Peyer's patch (tissue), 4 donors: ENCODE results near the gene ASB6. TPM values are rescaled to one million over a fixed set of nuclear protein-coding genes. Genes with fewer than 3 reads are reported as not detected.

Experiments used
- DNase-seq, 3 donors: peaks; one replicate each; pipeline ENCODE4 v3.0.0-alpha.2; 2017 to 2019
- H3K27ac ChIP-seq, 4 donors: fragments of 200-600 bp; sonication (generic); one replicate each; pipeline ENCODE4 v1.5.1; 2016 to 2019
- H3K27me3 ChIP-seq, 2 donors: fragments of 200-600 bp; sonication (generic); one replicate each; pipeline ENCODE4 v1.5.1; 2019
- H3K36me3 ChIP-seq, 3 donors: fragments of 200-600 bp; sonication (generic); one replicate each; pipeline ENCODE4 v1.5.1; 2016 to 2019
- H3K4me1 ChIP-seq, 4 donors: fragments of 200-600 bp; sonication (generic); one replicate each; pipeline ENCODE4 v1.5.1; 2016 to 2019
- H3K4me3 ChIP-seq, 4 donors: fragments of 200-600 bp; sonication (generic); 1 replicate in 3 of 4; 2 replicates in 1 of 4; pipeline ENCODE4 v1.5.1; 2016 to 2019; ENCODE audit warnings: mild to moderate bottlenecking in 1 of 4
- H3K9me3 ChIP-seq, 4 donors: fragments of 200-600 bp; sonication (generic); one replicate each; pipeline ENCODE4 v1.5.1; 2016 to 2019; ENCODE audit warnings: mild to moderate bottlenecking in 1 of 4
- CTCF ChIP-seq, 6 experiments: fragments of 450-650 bp in 4 of 6; fragments of 200-600 bp in 2 of 6; sonication (generic) in 1 of 6; IDR thresholded peaks; one replicate each; pipeline ENCODE4 v1.5.1; 2017 to 2019; ENCODE audit warnings: antibody characterized with exemption in 6 of 6, mild to moderate bottlenecking in 3 of 6, moderate library complexity in 1 of 6
- POLR2A ChIP-seq, 2 donors: fragments of 450-650 bp; IDR thresholded peaks; one replicate each; pipeline ENCODE4 v1.5.1; 2017; ENCODE audit warnings: antibody characterized with exemption in 2 of 2, mild to moderate bottlenecking in 2 of 2, moderate library complexity in 2 of 2
- total RNA-seq, 4 donors: library from RNA; depleted of rRNA; stranded (reverse); fragments of >200 nt; gene quantifications; one replicate each; pipeline ENCODE4 v1.1.0, GENCODE V29; 2016

Gene ASB6
- total RNA-seq, 4 donors from 2014 or later, result 19.8 to 26.8 (median 23.0) TPM

- Histone ChIP-seq H3K36me3 (no peaks in the 10 kb centered on the region), H3K4me3 (no peak overlapping the region), H3K27me3 (no peaks in the 10 kb centered on the region), H3K9me3 (no peaks in the 10 kb centered on the region), H3K27ac (no peak overlapping the region), H3K4me1 (no peaks in the 10 kb centered on the region)
- TF ChIP-seq CTCF (IDR thresholded peaks at IDR 0.05) (no peak), POLR2A (IDR thresholded peaks at IDR 0.05) (no peak)
- no peak for DNase-seq
These were observed 43.4 kb upstream of the ASB6 start for GRCh38 chr9:129685220-129685932.

- H3K4me3 ChIP-seq, result no peak overlapping the region
- no peak overlapping the region for H3K27ac ChIP-seq
- DNase-seq, result no peak
These were observed 40.4 kb upstream of the ASB6 start for GRCh38 chr9:129682381-129682780.

GRCh38 chr9:129681924-129682323 lies 40.0 kb upstream of the ASB6 start:
- no peaks in the 10 kb centered on the region for H3K4me1 ChIP-seq
- no peak overlapping the region for H3K27ac ChIP-seq
- H3K36me3 ChIP-seq, result no peaks in the 10 kb centered on the region
- no peaks in the 10 kb centered on the region for H3K27me3 ChIP-seq
- H3K9me3 ChIP-seq, result no peaks in the 10 kb centered on the region
- H3K4me3 ChIP-seq, result no peak overlapping the region
- no peak for DNase-seq
- TF ChIP-seq POLR2A (IDR thresholded peaks at IDR 0.05) (no peak), CTCF (IDR thresholded peaks at IDR 0.05) (no peak)

More at GRCh38 chr9:129682381-129682780, 40.4 kb upstream of the ASB6 start:
- Histone ChIP-seq H3K9me3 (no peaks in the 10 kb centered on the region), H3K36me3 (no peaks in the 10 kb centered on the region), H3K27me3 (no peaks in the 10 kb centered on the region), H3K4me1 (no peaks in the 10 kb centered on the region)
- TF ChIP-seq CTCF (IDR thresholded peaks at IDR 0.05) (no peak), POLR2A (IDR thresholded peaks at IDR 0.05) (no peak)

GRCh38 chr9:129679537-129679936 lies 37.6 kb upstream of the ASB6 start:
- H3K4me1 ChIP-seq, result no peaks in the 10 kb centered on the region
- no peak overlapping the region for H3K4me3 ChIP-seq
- no peaks in the 10 kb centered on the region for H3K36me3 ChIP-seq
- no peaks in the 10 kb centered on the region for H3K27me3 ChIP-seq
- H3K9me3 ChIP-seq, result no peaks in the 10 kb centered on the region
- no peak for TF ChIP-seq POLR2A (IDR thresholded peaks at IDR 0.05)
- TF ChIP-seq CTCF (IDR thresholded peaks at IDR 0.05), result no peak
- no peak overlapping the region for H3K27ac ChIP-seq
- DNase-seq, result no peak

- Histone ChIP-seq H3K27ac (no peak overlapping the region), H3K9me3 (no peaks in the 10 kb centered on the region), H3K4me3 (no peak overlapping the region), H3K36me3 (no peaks in the 10 kb centered on the region), H3K27me3 (no peaks in the 10 kb centered on the region), H3K4me1 (no peaks in the 10 kb centered on the region)
- no peak for DNase-seq
- no peak for TF ChIP-seq CTCF (IDR thresholded peaks at IDR 0.05)
- TF ChIP-seq POLR2A (IDR thresholded peaks at IDR 0.05), result no peak
These were observed 36.9 kb upstream of the ASB6 start for GRCh38 chr9:129678844-129679243.
